Fibroblast of the aortic adventitia (primary cell): ENCODE data around the gene CLIC5. TPM values are rescaled to one million over a fixed set of nuclear protein-coding genes. Genes with fewer than 3 reads are reported as not detected.
A peak's percentile ranks its signal among the peaks of the same experiment; 100 is the strongest.

Experiments used
- DNase-seq: peaks from one replicate; pipeline ENCODE4 v3.0.0-alpha.2; 2010; ENCODE audit warnings: low read depth
- H3K4me3 ChIP-seq: 2 replicates; pipeline ENCODE4 v1.5.1; 2011; ENCODE audit warnings: low read depth, mild to moderate bottlenecking, control low read depth, low read length, moderate library complexity
- CTCF ChIP-seq: IDR thresholded peaks from 2 replicates; pipeline ENCODE4 v1.5.1; 2011; ENCODE audit warnings: mild to moderate bottlenecking, low read length, control low read depth, inconsistent platforms; ENCODE audit not compliant: insufficient read depth
- total RNA-seq: library from RNA; depleted of rRNA; stranded (reverse); fragments of >200 nt; gene quantifications from 2 replicates; pipeline ENCODE4 v1.2.3, GENCODE V29; 2012; ENCODE audit warnings: low replicate concordance

CLIC5 gene
- total RNA-seq, 1 donor, result not detected

- H3K4me3 ChIP-seq, result no peak overlapping the region
- no peak for TF ChIP-seq CTCF
- DNase-seq, result peak; percentile 19
These were observed 8.6 kb upstream of the CLIC5 start for GRCh38 chr6:46024124-46024769.

- DNase-seq, result peak; percentile 75
- H3K4me3 ChIP-seq, result no peak overlapping the region
- no peak for TF ChIP-seq CTCF
These were observed 7.7 kb upstream of the CLIC5 start for GRCh38 chr6:46023216-46023915.

GRCh38 chr6:46022106-46022948, 6.7 kb upstream of the CLIC5 start:
- no peak for DNase-seq
- no peak overlapping the region for H3K4me3 ChIP-seq
- TF ChIP-seq CTCF, result no peak

- no peak overlapping the region for H3K4me3 ChIP-seq
- TF ChIP-seq CTCF, result no peak
- DNase-seq, result no peak
These were observed 2.1 kb upstream of the CLIC5 start for GRCh38 chr6:46017726-46018125.

GRCh38 chr6:46016063-46016608, 476 bp upstream of the CLIC5 start:
- DNase-seq, result no peak
- no peak for TF ChIP-seq CTCF
- H3K4me3 ChIP-seq, result no peak overlapping the region

- no peak for TF ChIP-seq CTCF
- no peak for DNase-seq
- no peak overlapping the region for H3K4me3 ChIP-seq
These were observed 1.0 kb downstream of the CLIC5 start for GRCh38 chr6:46014511-46015118.
